ENCODE results near the gene MYOCD.

MYOCD gene

GRCh38 chr17:12789481-12790248, 124.0 kb downstream of the MYOCD start, which contains the start of gene ARHGAP44:
ARHGAP44 (plus strand) TSS chr17:12789498; CDS start chr17:12789839, 341 bp downstream.
- TF ChIP-seq, protein P1, sequence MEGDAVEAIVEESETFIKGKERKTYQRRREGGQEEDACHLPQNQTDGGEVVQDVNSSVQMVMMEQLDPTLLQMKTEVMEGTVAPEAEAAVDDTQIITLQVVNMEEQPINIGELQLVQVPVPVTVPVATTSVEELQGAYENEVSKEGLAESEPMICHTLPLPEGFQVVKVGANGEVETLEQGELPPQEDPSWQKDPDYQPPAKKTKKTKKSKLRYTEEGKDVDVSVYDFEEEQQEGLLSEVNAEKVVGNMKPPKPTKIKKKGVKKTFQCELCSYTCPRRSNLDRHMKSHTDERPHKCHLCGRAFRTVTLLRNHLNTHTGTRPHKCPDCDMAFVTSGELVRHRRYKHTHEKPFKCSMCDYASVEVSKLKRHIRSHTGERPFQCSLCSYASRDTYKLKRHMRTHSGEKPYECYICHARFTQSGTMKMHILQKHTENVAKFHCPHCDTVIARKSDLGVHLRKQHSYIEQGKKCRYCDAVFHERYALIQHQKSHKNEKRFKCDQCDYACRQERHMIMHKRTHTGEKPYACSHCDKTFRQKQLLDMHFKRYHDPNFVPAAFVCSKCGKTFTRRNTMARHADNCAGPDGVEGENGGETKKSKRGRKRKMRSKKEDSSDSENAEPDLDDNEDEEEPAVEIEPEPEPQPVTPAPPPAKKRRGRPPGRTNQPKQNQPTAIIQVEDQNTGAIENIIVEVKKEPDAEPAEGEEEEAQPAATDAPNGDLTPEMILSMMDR (conservative IDR thresholded peaks at IDR 0.05; ENCODE audit: low read depth): no peak
- ChIA-PET POLR2A (ENCODE audit: low non-redundant PET) (no interaction called here), CTCF (interaction anchor here (0.6 to 0.7 kb wide), 2 partner anchors 37 to 139 kb away, joined by 3 read pairs; no protein-coding TSS in a partner anchor)
- peak; percentile 48 for DNase-seq (ENCODE audit: low spot score)
- no peak within 1 kb of the TSS for H3K27ac ChIP-seq

DNA sequence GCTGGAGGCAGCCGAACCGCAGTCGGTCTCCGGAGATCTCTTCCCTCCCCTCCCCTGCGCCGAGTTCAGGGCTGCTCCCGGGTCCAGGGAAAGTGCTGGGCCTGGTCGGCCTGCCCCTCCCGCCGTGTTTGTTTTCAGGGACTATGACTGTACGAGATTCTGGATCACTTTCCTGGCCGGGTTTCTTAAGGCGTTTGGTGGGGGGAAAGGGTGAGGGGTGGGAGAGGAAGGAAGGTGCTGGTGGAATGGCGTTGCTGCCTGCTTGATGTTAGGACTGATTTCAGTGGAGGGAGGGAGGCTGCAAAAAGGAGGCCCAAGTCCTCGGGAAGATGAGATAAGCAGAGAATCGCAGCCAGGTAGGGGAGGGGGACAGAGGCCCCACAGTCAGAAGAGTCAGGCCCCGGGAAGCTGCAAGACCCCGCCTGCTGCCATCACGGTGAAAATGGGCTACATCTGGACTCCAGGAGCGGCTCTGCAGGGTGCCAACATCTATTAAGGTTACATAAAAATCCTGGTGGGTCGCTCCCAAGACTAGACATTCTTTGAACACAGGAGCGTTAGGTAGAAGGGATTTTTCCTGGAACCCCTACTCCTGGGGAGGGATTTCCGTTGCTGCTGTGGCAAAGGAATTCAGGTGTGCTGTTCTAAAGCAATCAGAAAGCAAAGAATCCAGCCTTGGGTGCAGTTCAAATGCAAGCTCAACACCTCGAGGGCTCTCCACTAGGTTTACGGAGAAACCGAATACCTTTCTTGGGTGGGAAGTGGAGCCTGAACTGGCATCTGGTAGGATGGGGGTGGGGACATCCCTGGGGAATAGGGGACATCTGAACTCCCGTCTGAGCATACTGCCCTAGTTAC, 124.8 kb downstream of the MYOCD start:
- POLR2A ChIA-PET (ENCODE audit: low non-redundant PET): no interaction called here
- DNase-seq (ENCODE audit: low spot score): no peak
- H3K27ac ChIP-seq: no peak overlapping the region
- CTCF ChIA-PET: interaction anchor here (0.7 kb wide), 1 partner anchor 36 kb away, joined by 3 read pairs; no protein-coding TSS in a partner anchor
- TF ChIP-seq, protein P1 (conservative IDR thresholded peaks at IDR 0.05; ENCODE audit: low read depth): no peak

DNA sequence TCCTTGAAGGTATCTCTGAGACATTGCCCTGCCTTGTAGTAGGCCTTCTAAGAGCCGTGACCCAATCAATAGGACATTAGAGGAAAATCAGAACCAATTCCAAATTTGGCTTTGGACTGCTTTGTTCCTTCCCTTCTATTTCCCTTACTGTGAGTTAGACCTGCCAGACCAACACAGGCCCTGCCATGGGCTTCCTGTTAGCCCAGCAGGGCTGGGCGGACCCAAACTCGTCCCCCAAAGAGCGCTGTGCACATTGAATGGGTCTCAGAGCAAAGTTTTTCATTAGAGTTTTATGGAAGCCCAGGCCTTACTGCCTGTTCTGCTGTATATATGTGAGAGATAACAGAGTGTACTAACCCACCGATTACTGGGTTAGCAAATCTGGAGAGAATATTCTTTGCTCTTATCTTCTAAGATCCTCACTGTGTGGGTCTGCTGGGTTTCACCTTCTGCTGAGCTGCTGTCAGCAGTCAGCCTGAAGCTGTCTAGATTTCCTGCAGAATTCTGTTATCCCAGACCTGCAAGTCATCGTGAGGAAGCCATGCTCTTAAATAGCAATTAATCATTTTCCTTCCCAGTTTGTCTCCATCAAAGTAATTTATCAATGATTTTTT, 129.3 kb downstream of the MYOCD start:
- DNase-seq (ENCODE audit: low spot score): no peak
- POLR2A ChIA-PET (ENCODE audit: low non-redundant PET): no interaction called here
- no peak overlapping the region for H3K27ac ChIP-seq
- CTCF ChIA-PET: interaction anchor here (0.6 kb wide), 1 partner anchor 51 kb away, joined by 3 read pairs; no protein-coding TSS in a partner anchor
- TF ChIP-seq, protein P1 (conservative IDR thresholded peaks at IDR 0.05; ENCODE audit: low read depth): no peak

GRCh38 chr17:12800855-12801365, 135.2 kb downstream of the MYOCD start:
- H3K27ac ChIP-seq: no peak overlapping the region
- ChIA-PET CTCF (no interaction called here), POLR2A (ENCODE audit: low non-redundant PET) (no interaction called here)
- no peak for DNase-seq (ENCODE audit: low spot score)
- TF ChIP-seq, protein P1 (conservative IDR thresholded peaks at IDR 0.05; ENCODE audit: low read depth): no peak

DNA sequence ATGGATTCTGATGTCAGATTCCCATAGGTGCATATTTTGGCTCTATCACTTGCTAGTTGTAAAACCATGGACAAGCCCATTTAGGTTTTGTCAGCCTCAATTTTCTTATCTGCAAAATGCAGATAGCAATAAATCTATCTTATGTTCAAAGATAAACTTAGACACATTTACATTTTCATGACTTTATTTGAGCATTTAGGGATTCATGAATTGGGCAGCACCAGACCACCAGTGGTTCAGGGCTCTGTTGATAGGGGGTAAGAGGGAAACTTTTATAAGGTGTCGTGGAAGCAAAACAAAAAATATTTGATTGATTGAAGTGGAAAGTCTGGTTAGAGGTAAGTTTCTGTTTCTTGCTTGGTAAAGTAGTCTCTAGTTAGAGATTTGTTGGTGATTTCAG, 140.9 kb downstream of the MYOCD start:
- ChIA-PET CTCF (no interaction called here), POLR2A (ENCODE audit: low non-redundant PET) (no interaction called here)
- DNase-seq (ENCODE audit: low spot score): no peak
- H3K27ac ChIP-seq: no peak overlapping the region
- TF ChIP-seq, protein P1 (conservative IDR thresholded peaks at IDR 0.05; ENCODE audit: low read depth): no peak

DNA sequence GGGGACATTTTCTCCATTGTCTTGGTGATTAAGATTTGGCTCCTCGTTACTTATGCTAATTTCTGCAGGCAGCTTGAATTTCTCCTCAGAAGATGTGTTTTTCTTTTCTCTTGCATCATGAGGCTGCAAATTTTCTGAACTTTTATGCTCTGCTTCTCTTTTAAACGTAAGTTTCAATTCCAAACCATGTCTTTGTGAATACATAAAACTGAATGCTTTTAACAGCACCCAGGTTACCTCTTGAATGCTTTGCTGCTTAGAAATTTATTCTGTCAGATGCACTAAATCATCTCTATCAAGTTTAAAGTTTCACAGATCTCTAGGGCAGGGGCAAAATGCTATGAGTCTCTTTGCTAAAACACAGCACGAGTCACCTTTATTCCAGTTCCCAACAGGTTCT, 143.0 kb downstream of the MYOCD start:
- TF ChIP-seq, protein P1 (conservative IDR thresholded peaks at IDR 0.05; ENCODE audit: low read depth): no peak
- H3K27ac ChIP-seq: no peak overlapping the region
- no peak for DNase-seq (ENCODE audit: low spot score)
- CTCF ChIA-PET: no interaction called here
- POLR2A ChIA-PET (ENCODE audit: low non-redundant PET): no interaction called here

Data from RWPE1 (cell line).